Tibial artery (tissue), 4 donors: Measurements from ENCODE around the gene RIMS4.

Experiments
- DNase-seq, 2 donors: peaks; one replicate each; pipeline ENCODE4 v3.0.0-alpha.2; 2019
- H3K27ac ChIP-seq, 2 donors: fragments of 200-600 bp; sonication (generic) in 1 of 2; 1 replicate in 1 of 2; 2 replicates in 1 of 2; pipeline ENCODE4 v1.5.1; 2018 to 2019; ENCODE audit warnings: mild to moderate bottlenecking in 1 of 2
- H3K27me3 ChIP-seq, 2 donors: fragments of 200-600 bp; sonication (generic) in 1 of 2; one replicate each; pipeline versions ENCODE4 v1.5.1 to v1.6.0; 2016 to 2019
- H3K36me3 ChIP-seq, 3 donors: fragments of 200-600 bp; sonication (generic) in 2 of 3; one replicate each; pipeline ENCODE4 v1.5.1; 2016 to 2019; ENCODE audit warnings: mild to moderate bottlenecking in 2 of 3
- H3K4me1 ChIP-seq, 4 donors: fragments of 200-600 bp; sonication (generic) in 2 of 4; 1 replicate in 3 of 4; 2 replicates in 1 of 4; pipeline ENCODE4 v1.5.1; 2016 to 2019
- H3K4me3 ChIP-seq, 2 donors: fragments of 200-600 bp; sonication (generic) in 1 of 2; 1 replicate in 1 of 2; 2 replicates in 1 of 2; pipeline ENCODE4 v1.5.1; 2018 to 2019; ENCODE audit warnings: mild to moderate bottlenecking in 2 of 2
- H3K9me3 ChIP-seq, 3 donors: fragments of 200-600 bp; sonication (generic) in 1 of 3; one replicate each; pipeline ENCODE4 v1.5.1; 2016 to 2019
- intact Hi-C: fragments of 100-400 bp; cut with DNase I; formaldehyde crosslinking; loops from one replicate; pipeline ENCODE4 v1.15.0; 2023; ENCODE audit warnings: low total_unique reads
- TF ChIP-seq, protein P1 (sequence below), 2 experiments: fragments of 200-600 bp in 1 of 2; fragments of 450-650 bp in 1 of 2; IDR thresholded peaks; one replicate each; pipeline ENCODE4 v1.5.1; 2017 to 2019; ENCODE audit warnings: antibody characterized with exemption in 2 of 2, mild to moderate bottlenecking in 1 of 2, moderate library complexity in 1 of 2

The RIMS4 gene

DNA sequence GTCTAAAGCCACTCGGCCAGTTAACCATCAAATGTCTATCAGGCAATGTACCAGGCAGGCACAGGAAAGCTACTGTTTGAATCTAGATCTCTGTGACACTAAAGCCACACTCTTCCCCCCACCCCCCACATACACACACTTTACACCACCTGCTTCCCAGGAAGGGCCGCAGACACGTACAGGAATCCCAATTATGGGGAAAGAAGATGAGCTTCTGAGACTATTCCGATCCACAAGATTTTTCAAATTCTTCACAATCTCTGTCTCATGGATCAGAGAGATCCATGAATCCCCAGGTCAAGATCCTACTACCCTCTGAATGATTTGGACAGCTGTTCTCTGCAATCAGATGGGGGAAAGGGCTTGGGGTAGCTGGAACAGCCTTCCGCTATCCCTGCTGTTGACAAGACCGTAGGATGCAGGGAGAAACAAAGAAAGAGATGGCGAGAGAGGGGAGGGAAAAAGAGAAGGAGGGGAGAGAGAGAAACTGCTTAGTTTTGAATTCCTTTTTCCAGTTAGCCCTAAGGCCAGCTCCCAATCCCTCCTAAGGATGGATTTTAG, 25.4 kb upstream of the RIMS4 start:
- DNase-seq = no peak
- TF ChIP-seq, protein P1, sequence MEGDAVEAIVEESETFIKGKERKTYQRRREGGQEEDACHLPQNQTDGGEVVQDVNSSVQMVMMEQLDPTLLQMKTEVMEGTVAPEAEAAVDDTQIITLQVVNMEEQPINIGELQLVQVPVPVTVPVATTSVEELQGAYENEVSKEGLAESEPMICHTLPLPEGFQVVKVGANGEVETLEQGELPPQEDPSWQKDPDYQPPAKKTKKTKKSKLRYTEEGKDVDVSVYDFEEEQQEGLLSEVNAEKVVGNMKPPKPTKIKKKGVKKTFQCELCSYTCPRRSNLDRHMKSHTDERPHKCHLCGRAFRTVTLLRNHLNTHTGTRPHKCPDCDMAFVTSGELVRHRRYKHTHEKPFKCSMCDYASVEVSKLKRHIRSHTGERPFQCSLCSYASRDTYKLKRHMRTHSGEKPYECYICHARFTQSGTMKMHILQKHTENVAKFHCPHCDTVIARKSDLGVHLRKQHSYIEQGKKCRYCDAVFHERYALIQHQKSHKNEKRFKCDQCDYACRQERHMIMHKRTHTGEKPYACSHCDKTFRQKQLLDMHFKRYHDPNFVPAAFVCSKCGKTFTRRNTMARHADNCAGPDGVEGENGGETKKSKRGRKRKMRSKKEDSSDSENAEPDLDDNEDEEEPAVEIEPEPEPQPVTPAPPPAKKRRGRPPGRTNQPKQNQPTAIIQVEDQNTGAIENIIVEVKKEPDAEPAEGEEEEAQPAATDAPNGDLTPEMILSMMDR (IDR thresholded peaks at IDR 0.05) = no peak
- H3K27ac ChIP-seq = no peak overlapping the region
- peaks cover 0 to 4% (median 3%) of the 10 kb centered on the region in 3 donors for H3K9me3 ChIP-seq
- intact Hi-C loops = no loop called here
- H3K4me3 ChIP-seq = no peak overlapping the region
- H3K27me3 ChIP-seq = peaks cover 0 to 21% of the 10 kb centered on the region in 2 donors
- no peaks in the 10 kb centered on the region for H3K4me1 ChIP-seq
- H3K36me3 ChIP-seq = no peaks in the 10 kb centered on the region

DNA sequence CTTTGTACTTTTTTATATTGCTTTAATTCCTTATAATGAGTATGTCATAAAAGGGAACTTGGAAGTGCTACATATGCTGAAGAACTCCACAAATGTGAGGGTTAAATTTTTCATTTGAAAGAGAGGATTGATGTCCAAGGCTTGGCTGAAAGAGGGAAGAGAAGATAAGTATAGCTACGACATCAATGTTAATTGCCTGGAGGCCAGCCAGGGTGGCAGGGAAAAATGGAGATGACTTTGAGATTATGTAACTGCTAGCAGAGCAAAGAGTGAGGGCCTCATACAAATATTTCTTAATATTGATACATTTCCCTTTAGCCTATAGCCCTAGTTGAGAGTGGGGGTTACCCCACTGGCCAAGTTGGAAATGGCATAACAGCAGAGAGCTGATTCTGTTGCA, 24.8 kb upstream of the RIMS4 start:
- H3K27ac ChIP-seq = no peak overlapping the region
- intact Hi-C loops = no loop called here
- H3K9me3 ChIP-seq = peaks cover 0 to 8% (median 4%) of the 10 kb centered on the region in 3 donors
- peaks cover 0 to 21% of the 10 kb centered on the region in 2 donors for H3K27me3 ChIP-seq
- H3K4me1 ChIP-seq = no peaks in the 10 kb centered on the region
- no peak for DNase-seq
- H3K36me3 ChIP-seq = no peaks in the 10 kb centered on the region
- H3K4me3 ChIP-seq = no peak overlapping the region
- TF ChIP-seq, protein P1 (IDR thresholded peaks at IDR 0.05) = no peak

DNA sequence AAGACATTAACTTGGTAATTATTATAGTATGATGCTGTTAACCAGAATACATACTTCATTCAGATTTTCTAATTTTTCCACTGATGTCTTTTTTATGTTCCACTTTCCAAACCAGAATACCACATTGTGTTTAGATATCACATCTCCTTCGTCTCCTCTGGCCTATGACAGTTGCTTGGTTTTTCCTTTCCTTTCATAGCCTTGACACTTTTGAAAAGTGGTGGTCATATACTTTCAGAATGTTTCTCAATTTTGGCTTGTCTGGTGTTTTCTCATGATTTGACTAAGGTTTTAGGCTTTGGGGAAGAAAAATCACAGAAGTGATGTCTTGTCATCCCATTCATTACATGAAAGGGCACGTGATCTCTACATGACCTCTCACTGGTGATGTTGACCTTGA, 24.3 kb upstream of the RIMS4 start:
- no peaks in the 10 kb centered on the region for H3K36me3 ChIP-seq
- TF ChIP-seq, protein P1 (IDR thresholded peaks at IDR 0.05) = no peak
- H3K4me3 ChIP-seq = no peak overlapping the region
- no peak for DNase-seq
- H3K4me1 ChIP-seq = no peaks in the 10 kb centered on the region
- no peak overlapping the region for H3K27ac ChIP-seq
- intact Hi-C loops = no loop called here
- peaks cover 0 to 21% of the 10 kb centered on the region in 2 donors for H3K27me3 ChIP-seq
- peaks cover 0 to 8% (median 4%) of the 10 kb centered on the region in 3 donors for H3K9me3 ChIP-seq

DNA sequence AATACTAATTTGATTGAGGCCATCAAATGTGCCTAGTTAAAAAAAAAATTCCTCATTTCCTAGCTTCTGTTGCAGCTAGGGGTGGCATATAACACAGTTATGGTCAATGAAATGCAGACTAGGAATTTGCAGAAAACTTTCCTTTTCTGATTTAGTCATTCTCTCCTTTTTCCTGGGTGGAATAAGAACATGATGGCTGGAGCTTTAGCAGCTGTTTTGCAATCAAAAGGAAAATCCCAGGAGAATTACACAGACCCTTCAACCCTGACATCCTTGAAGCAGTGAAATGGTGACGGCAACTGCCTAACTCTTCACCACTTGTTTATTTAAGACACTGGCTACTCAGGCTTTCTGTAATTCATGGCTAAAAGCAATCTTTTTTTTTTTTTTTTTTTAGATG, 23.1 kb upstream of the RIMS4 start:
- Histone ChIP-seq H3K9me3 (peaks cover 0 to 8% (median 3%) of the 10 kb centered on the region in 3 donors), H3K4me3 (no peak overlapping the region), H3K36me3 (no peaks in the 10 kb centered on the region), H3K27ac (no peak overlapping the region), H3K27me3 (peaks cover 0 to 24% of the 10 kb centered on the region in 2 donors), H3K4me1 (no peaks in the 10 kb centered on the region)
- intact Hi-C loops = no loop called here
- no peak for DNase-seq
- TF ChIP-seq, protein P1 (IDR thresholded peaks at IDR 0.05) = no peak

DNA sequence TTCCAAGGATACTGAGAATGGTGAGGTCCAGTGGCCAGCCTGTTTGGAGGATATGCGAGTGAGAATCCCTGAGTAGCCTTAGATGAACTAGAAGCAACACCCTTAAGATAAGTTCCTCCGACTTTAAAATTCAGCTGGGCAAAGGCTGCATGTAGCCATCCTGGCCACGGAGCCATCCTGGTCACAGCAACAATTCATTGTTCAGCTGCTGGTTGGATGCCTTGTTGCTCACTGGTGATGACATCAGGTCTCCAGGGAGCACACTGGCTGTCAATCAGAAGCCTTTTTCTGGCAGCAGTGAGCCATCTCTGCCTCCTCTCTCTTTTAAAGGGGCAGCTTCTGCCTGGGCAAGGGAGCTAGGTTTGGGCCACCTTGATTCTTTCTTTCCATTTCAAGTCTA, 22.4 kb upstream of the RIMS4 start:
- no peak overlapping the region for H3K4me3 ChIP-seq
- no peak overlapping the region for H3K27ac ChIP-seq
- intact Hi-C loops = no loop called here
- TF ChIP-seq, protein P1 (IDR thresholded peaks at IDR 0.05) = no peak
- no peaks in the 10 kb centered on the region for H3K36me3 ChIP-seq
- peaks cover 0 to 8% (median 0%) of the 10 kb centered on the region in 3 donors for H3K9me3 ChIP-seq
- no peaks in the 10 kb centered on the region for H3K4me1 ChIP-seq
- H3K27me3 ChIP-seq = peaks cover 0 to 24% of the 10 kb centered on the region in 2 donors
- no peak for DNase-seq

DNA sequence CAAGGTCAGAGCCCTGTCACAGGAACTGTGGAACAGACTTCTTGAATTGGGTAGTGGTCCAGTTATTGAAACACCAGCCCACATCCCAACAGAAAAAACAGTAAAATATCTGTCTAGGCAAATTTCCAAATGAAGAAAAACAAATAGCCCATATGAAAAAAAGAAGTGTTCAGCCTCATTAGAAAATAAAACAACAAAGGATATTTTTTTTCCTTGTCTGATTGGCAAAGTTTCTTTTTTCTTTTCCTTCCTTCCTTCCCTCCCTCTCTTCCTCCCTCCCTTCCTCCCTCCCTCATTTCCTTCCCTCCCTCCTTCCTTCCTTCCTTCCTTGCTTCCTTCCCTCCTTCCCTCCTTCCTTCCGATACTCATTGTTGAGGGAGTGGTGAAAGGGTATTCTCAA, 20.6 kb upstream of the RIMS4 start:
- Histone ChIP-seq H3K36me3 (no peaks in the 10 kb centered on the region), H3K27me3 (peaks cover 0 to 14% of the 10 kb centered on the region in 2 donors), H3K27ac (no peak overlapping the region), H3K4me1 (no peaks in the 10 kb centered on the region), H3K4me3 (no peak overlapping the region), H3K9me3 (peaks cover 0 to 8% (median 0%) of the 10 kb centered on the region in 3 donors)
- intact Hi-C loops = no loop called here
- DNase-seq = no peak
- TF ChIP-seq, protein P1 (IDR thresholded peaks at IDR 0.05) = no peak
